Measurements from ENCODE around the gene BHLHE23.

DNA sequence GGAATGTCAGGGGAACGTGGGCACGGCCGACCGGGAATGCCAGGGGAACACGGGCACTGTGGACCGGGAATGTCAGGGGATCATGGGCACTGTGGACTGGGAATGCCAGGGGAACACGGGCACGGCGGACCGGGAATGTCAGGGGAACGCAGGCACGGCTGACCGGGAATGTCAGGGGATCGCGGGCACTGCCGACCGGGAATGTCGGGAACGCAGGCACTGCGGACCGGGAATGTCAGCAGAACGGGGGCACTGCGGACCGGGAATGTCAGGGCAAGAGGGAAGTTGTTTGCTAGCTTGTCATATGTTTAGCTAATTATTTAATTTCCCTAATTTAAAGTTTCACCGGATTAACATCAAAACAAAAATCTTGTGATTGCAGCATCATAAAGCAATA lies 37.4 kb upstream of the BHLHE23 start:
- TF ChIP-seq CTCF (IDR thresholded peaks at IDR 0.05), result no peak
- TF ChIP-seq POLR2A (IDR thresholded peaks at IDR 0.05), result no peak

All from thyroid gland (tissue), 4 donors.